ENCODE measurements around the gene HMX1.

HMX1 gene

DNA sequence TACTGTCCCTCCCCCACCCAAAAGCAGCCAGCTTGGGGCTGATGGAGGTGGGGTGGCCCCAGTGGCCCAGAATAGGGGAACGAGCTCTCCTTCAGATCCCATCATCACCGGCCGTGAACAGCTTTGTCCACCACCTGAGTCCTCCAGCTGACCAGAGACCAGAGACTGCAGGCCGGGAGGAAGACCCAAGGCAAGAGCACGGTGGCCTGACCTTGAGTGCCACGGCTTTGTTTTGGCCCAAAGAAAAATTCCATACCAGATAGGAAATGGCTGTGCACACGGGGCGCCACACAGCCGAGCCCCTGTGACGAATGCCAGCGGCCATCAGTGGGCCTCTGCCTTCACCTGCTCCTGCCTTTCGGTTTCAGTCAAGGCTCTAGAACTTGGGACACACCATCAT lies 5.2 kb downstream of the HMX1 start:
- no peaks in the 10 kb centered on the region for H3K27me3 ChIP-seq (ENCODE audit: insufficient read depth, low read depth, severe bottlenecking)

DNA sequence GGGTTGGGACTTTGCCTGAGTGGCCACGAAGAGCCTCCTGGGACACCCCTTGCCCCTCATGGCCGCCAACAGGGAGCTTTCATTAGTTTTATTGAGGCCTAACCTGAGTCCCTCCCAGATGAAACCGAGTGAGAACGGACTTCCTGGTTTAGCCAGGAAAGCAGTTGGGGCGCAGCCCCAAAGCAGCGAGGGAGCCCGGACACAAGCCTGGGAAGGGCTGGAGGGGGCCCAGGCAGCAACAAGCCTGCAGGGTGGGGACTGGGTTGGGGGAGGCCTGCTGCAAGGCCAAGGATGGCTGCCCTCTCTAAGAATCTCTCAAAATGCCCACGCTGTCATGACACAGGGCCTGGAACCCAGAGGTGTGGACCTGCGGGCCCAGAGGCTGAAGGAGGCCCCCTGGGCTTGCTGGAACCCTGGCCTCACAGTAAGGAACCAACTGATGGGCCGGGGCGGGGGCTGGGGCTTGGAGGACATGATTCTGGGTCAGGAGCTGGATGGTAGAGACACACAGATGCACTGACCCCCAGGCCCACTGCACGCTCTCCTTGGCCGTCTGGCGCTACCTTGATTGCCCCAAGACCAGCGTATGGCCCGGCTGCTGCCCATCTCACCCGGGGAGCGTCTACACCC lies 5.8 kb downstream of the HMX1 start:
- TF ChIP-seq, protein P1, sequence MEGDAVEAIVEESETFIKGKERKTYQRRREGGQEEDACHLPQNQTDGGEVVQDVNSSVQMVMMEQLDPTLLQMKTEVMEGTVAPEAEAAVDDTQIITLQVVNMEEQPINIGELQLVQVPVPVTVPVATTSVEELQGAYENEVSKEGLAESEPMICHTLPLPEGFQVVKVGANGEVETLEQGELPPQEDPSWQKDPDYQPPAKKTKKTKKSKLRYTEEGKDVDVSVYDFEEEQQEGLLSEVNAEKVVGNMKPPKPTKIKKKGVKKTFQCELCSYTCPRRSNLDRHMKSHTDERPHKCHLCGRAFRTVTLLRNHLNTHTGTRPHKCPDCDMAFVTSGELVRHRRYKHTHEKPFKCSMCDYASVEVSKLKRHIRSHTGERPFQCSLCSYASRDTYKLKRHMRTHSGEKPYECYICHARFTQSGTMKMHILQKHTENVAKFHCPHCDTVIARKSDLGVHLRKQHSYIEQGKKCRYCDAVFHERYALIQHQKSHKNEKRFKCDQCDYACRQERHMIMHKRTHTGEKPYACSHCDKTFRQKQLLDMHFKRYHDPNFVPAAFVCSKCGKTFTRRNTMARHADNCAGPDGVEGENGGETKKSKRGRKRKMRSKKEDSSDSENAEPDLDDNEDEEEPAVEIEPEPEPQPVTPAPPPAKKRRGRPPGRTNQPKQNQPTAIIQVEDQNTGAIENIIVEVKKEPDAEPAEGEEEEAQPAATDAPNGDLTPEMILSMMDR (IDR thresholded peaks at IDR 0.05; ENCODE audit: low read depth, low read length), result no peak
- H3K4me3 ChIP-seq (ENCODE audit: low read depth, low read length), result no peak overlapping the region
- no peaks in the 10 kb centered on the region for H3K9me3 ChIP-seq (ENCODE audit: severe bottlenecking)
- no peak for DNase-seq
- H3K27me3 ChIP-seq (ENCODE audit: insufficient read depth, low read depth, severe bottlenecking), result no peaks in the 10 kb centered on the region
- H3K27ac ChIP-seq, result no peak overlapping the region
- H3K36me3 ChIP-seq, result peaks cover 49% of the 10 kb centered on the region

More for the DNA sequence above, 5.2 kb downstream of the HMX1 start:
- no peak for DNase-seq
- H3K27ac ChIP-seq, result no peak overlapping the region
- no peaks in the 10 kb centered on the region for H3K9me3 ChIP-seq (ENCODE audit: severe bottlenecking)
- H3K36me3 ChIP-seq, result peaks cover 46% of the 10 kb centered on the region
- TF ChIP-seq, protein P1 (IDR thresholded peaks at IDR 0.05; ENCODE audit: low read depth, low read length), result no peak
- no peak overlapping the region for H3K4me3 ChIP-seq (ENCODE audit: low read depth, low read length)

DNA sequence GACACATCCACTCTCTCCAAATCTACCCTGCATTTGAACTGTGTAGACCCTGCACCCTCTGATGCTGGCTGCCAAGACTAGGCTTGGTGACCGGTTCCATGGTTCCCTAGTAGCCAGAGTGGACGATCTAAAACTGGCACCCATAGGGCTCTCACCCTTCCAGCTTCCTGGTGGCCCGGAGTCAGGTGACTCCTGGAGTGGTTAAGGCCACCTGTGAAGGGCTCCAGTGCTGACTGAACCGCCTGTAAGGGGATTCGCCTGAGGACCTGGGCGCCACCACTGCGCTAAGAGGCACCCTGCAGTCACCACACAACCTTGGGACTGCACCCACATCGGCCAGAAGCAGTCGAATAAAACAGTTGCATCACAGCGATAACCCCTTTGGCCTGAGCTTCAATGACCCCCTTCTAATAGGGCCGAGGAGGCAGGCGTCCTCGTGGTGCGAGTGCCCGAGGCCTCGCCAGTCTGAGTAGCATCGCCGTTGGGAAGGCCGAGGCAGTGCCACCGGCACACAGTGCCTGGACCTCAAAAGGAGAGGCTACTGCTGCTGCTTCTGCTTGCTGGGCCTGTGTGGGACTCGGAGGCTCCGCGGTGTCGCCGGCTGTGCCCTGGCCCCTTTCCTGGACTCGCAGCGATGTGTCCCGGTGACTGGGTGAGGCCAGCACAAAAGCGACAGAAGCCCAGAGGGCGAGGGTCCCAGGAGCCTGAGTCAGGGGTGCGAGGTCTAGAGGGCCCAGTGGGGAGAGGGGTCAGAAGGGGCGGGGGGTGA lies 6.5 kb downstream of the HMX1 start:
- Histone ChIP-seq H3K27ac (no peak overlapping the region), H3K4me3 (ENCODE audit: low read depth, low read length) (no peak overlapping the region), H3K27me3 (ENCODE audit: insufficient read depth, low read depth, severe bottlenecking) (no peaks in the 10 kb centered on the region), H3K9me3 (ENCODE audit: severe bottlenecking) (no peaks in the 10 kb centered on the region), H3K36me3 (peaks cover 49% of the 10 kb centered on the region)
- TF ChIP-seq, protein P1 (IDR thresholded peaks at IDR 0.05; ENCODE audit: low read depth, low read length), result no peak
- no peak for DNase-seq

- H3K27ac ChIP-seq, result no peak overlapping the region
- no peak for DNase-seq
- no peak overlapping the region for H3K4me3 ChIP-seq (ENCODE audit: low read depth, low read length)
- H3K36me3 ChIP-seq, result peaks cover 43% of the 10 kb centered on the region
- H3K27me3 ChIP-seq (ENCODE audit: insufficient read depth, low read depth, severe bottlenecking), result no peaks in the 10 kb centered on the region
- no peaks in the 10 kb centered on the region for H3K9me3 ChIP-seq (ENCODE audit: severe bottlenecking)
- TF ChIP-seq, protein P1 (IDR thresholded peaks at IDR 0.05; ENCODE audit: low read depth, low read length), result no peak
These were observed 7.7 kb downstream of the HMX1 start for GRCh38 chr4:8863686-8864682.

GRCh38 chr4:8862800-8863685 lies 8.6 kb downstream of the HMX1 start:
- TF ChIP-seq, protein P1 (IDR thresholded peaks at IDR 0.05; ENCODE audit: low read depth, low read length), result no peak
- Histone ChIP-seq H3K36me3 (peaks cover 38% of the 10 kb centered on the region), H3K27ac (no peak overlapping the region), H3K4me3 (ENCODE audit: low read depth, low read length) (no peak overlapping the region), H3K9me3 (ENCODE audit: severe bottlenecking) (no peaks in the 10 kb centered on the region), H3K27me3 (ENCODE audit: insufficient read depth, low read depth, severe bottlenecking) (no peaks in the 10 kb centered on the region)
- DNase-seq, result no peak
